Embryonic facial prominence (tissue), 1 donor: Measurements from ENCODE around the gene POP4.

Experiments used
- DNase-seq: peaks from one replicate; pipeline ENCODE4 v3.0.0-alpha.2; 2016; ENCODE audit errors: extremely low spot score

Gene POP4

GRCh38 chr19:29629836-29630534 lies 23.9 kb downstream of the POP4 start:
- no peak for DNase-seq

- DNase-seq: no peak
Observed at GRCh38 chr19:29630655-29631054, 24.6 kb downstream of the POP4 start.

GRCh38 chr19:29631450-29631849 lies 25.4 kb downstream of the POP4 start:
- no peak for DNase-seq

GRCh38 chr19:29634002-29634401 lies 27.9 kb downstream of the POP4 start:
- no peak for DNase-seq

GRCh38 chr19:29634423-29635130 lies 28.5 kb downstream of the POP4 start:
- DNase-seq: no peak

DNA sequence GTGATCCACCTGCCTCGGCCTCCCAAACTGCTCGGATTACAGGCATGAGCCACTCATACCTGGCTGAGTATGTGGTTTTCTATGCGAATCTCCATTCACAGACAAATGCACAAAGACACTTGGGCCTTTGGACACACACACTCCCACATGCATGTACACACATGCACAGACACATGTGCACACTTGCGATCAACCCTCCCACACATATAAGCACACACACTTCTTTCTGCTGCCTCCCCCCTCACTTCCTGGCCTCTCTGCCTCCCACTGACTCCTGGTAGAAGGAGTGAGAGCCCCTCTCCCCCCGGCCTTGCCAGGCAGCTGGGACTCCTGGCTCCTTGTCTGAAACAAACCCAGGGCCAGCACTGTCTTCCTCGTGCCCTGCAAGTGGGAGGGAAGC lies 29.9 kb downstream of the POP4 start:
- DNase-seq: no peak

DNA sequence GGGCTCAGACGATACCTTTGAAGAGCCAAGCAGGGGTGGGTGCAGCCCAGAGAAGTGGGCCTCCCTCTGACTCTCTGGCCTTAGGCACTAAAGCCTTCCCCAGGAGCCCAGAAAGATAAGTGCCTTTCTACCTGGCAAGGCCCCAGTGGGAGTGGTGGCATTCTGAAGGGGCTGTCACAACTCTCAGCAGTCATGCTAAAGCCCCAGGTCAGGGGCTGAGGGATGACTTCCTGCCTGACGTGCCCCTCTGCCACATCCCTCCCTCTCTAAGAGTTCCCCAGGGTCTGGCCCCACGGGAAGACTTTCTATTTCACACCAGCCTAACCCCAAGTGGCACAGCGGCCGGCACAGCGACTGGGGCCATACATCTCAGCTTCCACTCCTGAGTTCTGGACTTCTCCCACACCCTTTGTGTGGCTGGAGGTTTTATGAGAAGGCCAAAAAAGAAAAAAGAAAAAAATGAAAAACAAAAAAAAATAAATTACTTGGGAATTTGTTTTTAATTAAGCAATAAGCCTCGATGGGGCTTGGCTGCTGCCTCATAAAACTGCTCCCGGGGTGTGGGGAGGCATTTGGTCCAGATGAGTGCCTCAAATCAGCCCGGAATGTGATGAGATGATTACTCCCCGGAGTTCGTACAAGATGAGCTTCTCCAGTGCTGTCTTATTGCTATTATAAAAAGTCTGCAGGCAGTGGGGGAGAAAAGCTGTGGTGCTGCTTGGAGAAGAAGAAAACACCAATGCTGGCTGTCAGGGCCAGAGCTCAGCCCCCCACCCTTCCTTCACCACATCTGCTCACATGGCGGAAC lies 30.7 kb downstream of the POP4 start:
- no peak for DNase-seq

GRCh38 chr19:29639086-29639485 lies 33.0 kb downstream of the POP4 start:
- no peak for DNase-seq

DNA sequence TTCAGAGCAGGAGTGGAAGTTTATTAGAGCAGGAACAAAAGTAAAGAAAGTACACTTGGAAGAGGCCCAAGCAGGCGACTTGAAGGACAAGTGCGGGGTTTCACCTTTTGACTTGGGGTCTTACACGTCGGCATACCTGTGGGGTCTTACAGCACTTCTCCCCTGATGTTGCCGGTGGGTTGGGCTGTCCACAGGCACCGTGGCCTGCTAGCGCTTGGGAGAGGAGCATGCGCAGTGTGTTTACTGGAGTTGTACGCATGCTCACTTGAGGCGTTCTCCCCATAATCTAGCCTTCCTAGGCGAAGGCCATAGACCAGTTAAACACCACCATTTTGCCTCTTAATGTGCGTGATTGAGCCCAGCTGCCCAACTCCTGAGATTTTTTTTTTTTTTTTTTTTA lies 34.1 kb downstream of the POP4 start:
- DNase-seq: no peak

DNA sequence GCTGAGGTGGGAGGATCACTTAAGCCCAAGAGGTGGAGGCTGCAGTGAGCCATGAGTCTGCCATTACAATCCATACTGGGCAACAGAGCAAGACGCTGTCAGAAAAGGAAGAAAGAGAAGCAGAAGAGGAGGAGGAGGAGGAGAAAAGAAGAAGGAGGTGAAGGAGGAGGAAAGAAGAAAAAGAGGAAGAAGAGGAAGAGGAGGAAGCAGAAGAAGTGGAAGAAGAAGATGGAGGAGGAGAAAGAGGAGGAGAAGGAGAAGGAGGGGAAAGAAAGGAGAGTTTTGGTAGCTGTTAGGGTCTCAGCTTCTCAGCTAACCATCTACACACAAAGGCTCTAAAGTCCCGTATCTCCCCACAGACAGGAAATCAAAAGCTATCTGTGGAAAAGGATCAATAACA lies 35.5 kb downstream of the POP4 start:
- DNase-seq: no peak

- no peak for DNase-seq
Observed at GRCh38 chr19:29643361-29643935, 37.4 kb downstream of the POP4 start.

- no peak for DNase-seq
Observed at GRCh38 chr19:29644210-29644609, 38.1 kb downstream of the POP4 start.

DNA sequence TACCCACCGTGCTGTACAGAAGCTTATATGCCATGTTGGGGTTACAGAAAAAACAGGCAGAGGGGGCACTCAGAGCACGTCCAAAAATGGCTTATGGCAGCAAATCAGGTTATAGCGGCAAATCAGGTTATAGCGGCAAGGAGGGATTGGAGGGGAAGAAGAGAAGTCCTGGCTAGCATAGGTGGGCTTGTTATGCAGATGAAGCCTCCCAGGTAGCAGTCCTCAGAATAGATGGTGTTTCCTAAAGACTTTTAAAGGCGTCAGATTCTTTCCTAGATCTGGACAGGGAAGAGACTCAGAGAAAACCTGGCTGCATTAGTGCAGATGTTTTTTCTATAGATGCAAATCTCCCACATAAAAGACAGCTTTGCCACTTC lies 39.4 kb downstream of the POP4 start:
- no peak for DNase-seq

GRCh38 chr19:29645911-29646310 lies 39.8 kb downstream of the POP4 start:
- DNase-seq: no peak

GRCh38 chr19:29650772-29651387 lies 44.8 kb downstream of the POP4 start:
- no peak for DNase-seq

GRCh38 chr19:29651622-29652394 lies 45.7 kb downstream of the POP4 start:
- DNase-seq: no peak

DNA sequence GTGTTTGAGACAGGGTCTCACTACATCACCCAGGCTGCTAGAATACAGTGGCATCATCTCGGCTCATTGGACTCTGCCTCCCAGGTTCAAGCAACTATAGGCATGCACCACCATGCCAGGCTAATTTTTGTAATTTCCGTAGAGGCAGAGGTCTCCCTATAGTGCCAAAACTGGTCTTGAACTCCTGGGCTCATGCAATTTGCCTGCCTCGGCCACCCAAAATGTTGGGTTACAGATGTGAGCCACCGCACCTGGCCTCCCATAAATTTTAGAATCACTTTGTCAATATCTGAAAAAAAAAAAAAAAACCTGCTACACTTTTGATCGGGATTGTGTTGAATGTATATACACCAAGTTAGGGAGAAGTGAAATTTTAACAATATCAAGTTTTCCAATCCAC lies 47.3 kb downstream of the POP4 start:
- no peak for DNase-seq

- DNase-seq: no peak
Observed at GRCh38 chr19:29655648-29656335, 49.7 kb downstream of the POP4 start.

- no peak for DNase-seq
Observed at GRCh38 chr19:29658221-29658991, 52.3 kb downstream of the POP4 start.

- no peak for DNase-seq
Observed at GRCh38 chr19:29660835-29661234, 54.8 kb downstream of the POP4 start.
